Neutrophil (primary cell): ENCODE results near the gene EPHA3.

Source experiments
- H3K27ac ChIP-seq: fragments of 200-600 bp; sonication (generic); 2 replicates; pipeline ENCODE4 v1.5.1; 2016; ENCODE audit warnings: mild to moderate bottlenecking, moderate library complexity
- H3K27me3 ChIP-seq: fragments of 200-600 bp; sonication (generic); 2 replicates; pipeline ENCODE4 v1.6.0; 2016; ENCODE audit warnings: mild to moderate bottlenecking
- H3K36me3 ChIP-seq: fragments of 200-600 bp; sonication (generic); 2 replicates; pipeline ENCODE4 v1.5.1; 2017
- H3K4me1 ChIP-seq, 2 experiments: fragments of 200-600 bp in 1 of 2; sonication (generic) in 1 of 2; 1 replicate in 1 of 2; 2 replicates in 1 of 2; pipeline versions ENCODE4 v1.5.1 to v1.6.1; 2013 to 2016; ENCODE audit warnings: low read depth in 1 of 2, low read length in 1 of 2, mild to moderate bottlenecking in 1 of 2, moderate library complexity in 1 of 2; ENCODE audit not compliant: control insufficient read depth in 1 of 2, insufficient read depth in 1 of 2
- H3K4me3 ChIP-seq, 2 experiments: fragments of 200-600 bp in 1 of 2; sonication (generic) in 1 of 2; 1 replicate in 1 of 2; 2 replicates in 1 of 2; pipeline ENCODE4 v1.5.1; 2013 to 2016; ENCODE audit warnings: low read depth in 1 of 2, low read length in 1 of 2, mild to moderate bottlenecking in 1 of 2, moderate library complexity in 1 of 2
- H3K9me3 ChIP-seq: fragments of 200-600 bp; sonication (generic); 2 replicates; pipeline ENCODE4 v1.5.1; 2016
- TF ChIP-seq, protein P1 (sequence below): fragments of 200-600 bp; sonication (generic); IDR thresholded peaks from 2 replicates; pipeline ENCODE4 v1.5.1; 2016; ENCODE audit warnings: antibody characterized with exemption

The EPHA3 gene

GRCh38 chr3:89297199-89297598 is 189.8 kb downstream of the EPHA3 start:
- Histone ChIP-seq H3K36me3 (no peaks in the 10 kb centered on the region), H3K27ac (no peak overlapping the region)
- TF ChIP-seq, protein P1, sequence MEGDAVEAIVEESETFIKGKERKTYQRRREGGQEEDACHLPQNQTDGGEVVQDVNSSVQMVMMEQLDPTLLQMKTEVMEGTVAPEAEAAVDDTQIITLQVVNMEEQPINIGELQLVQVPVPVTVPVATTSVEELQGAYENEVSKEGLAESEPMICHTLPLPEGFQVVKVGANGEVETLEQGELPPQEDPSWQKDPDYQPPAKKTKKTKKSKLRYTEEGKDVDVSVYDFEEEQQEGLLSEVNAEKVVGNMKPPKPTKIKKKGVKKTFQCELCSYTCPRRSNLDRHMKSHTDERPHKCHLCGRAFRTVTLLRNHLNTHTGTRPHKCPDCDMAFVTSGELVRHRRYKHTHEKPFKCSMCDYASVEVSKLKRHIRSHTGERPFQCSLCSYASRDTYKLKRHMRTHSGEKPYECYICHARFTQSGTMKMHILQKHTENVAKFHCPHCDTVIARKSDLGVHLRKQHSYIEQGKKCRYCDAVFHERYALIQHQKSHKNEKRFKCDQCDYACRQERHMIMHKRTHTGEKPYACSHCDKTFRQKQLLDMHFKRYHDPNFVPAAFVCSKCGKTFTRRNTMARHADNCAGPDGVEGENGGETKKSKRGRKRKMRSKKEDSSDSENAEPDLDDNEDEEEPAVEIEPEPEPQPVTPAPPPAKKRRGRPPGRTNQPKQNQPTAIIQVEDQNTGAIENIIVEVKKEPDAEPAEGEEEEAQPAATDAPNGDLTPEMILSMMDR: no peak

GRCh38 chr3:89300526-89300925 is 193.1 kb downstream of the EPHA3 start:
- H3K9me3 ChIP-seq: no peaks in the 10 kb centered on the region
- H3K27me3 ChIP-seq: no peaks in the 10 kb centered on the region
- no peaks in the 10 kb centered on the region for H3K4me1 ChIP-seq
- TF ChIP-seq, protein P1: no peak
- no peak overlapping the region for H3K4me3 ChIP-seq
- H3K27ac ChIP-seq: no peak overlapping the region
- no peaks in the 10 kb centered on the region for H3K36me3 ChIP-seq

More at GRCh38 chr3:89297199-89297598, 189.8 kb downstream of the EPHA3 start:
- no peak overlapping the region for H3K4me3 ChIP-seq
- no peaks in the 10 kb centered on the region for H3K9me3 ChIP-seq
- no peaks in the 10 kb centered on the region for H3K27me3 ChIP-seq
- no peaks in the 10 kb centered on the region for H3K4me1 ChIP-seq

DNA sequence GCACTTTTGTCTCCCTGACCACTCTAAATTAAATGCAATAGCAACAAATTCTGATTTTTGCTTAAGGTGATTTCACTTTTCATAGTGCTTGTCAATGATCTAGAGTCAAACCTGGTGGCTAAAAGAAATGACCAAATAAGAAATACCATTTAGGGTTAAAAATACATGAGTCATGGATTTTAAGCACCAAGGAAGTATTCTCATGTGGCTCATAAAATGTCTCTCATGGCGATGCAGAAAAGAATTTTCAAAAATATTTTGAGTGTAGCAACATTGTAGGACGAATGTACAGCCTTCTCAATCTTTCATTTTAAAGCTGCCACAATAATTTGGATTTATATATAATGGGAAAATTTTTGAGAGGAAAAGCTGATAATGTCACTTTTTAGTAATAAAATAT is 193.6 kb downstream of the EPHA3 start:
- H3K4me1 ChIP-seq: no peaks in the 10 kb centered on the region
- H3K9me3 ChIP-seq: no peaks in the 10 kb centered on the region
- no peaks in the 10 kb centered on the region for H3K27me3 ChIP-seq
- H3K36me3 ChIP-seq: no peaks in the 10 kb centered on the region
- TF ChIP-seq, protein P1: no peak
- no peak overlapping the region for H3K4me3 ChIP-seq
- H3K27ac ChIP-seq: no peak overlapping the region

DNA sequence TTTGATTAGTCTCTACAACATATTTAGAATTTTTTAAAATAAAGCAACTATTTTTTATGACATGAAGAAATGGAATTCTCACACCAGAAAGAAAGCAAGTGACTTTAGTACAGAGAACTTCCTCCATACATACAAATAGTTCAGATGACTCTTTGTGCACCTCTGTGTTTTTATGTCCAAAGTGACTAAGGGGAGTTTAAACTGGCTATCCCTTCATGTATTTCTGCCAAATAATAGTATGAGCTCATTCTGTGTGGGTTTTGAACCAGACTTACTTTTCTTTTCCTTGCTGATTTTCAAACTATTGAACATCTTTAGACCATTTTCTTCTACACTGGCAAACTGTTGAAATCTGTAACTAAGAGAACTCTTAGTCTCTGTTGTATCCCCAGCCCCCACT is 196.3 kb downstream of the EPHA3 start:
- no peaks in the 10 kb centered on the region for H3K4me1 ChIP-seq
- H3K9me3 ChIP-seq: no peaks in the 10 kb centered on the region
- H3K4me3 ChIP-seq: no peak overlapping the region
- no peaks in the 10 kb centered on the region for H3K27me3 ChIP-seq
- no peak overlapping the region for H3K27ac ChIP-seq
- no peaks in the 10 kb centered on the region for H3K36me3 ChIP-seq
- TF ChIP-seq, protein P1: no peak

DNA sequence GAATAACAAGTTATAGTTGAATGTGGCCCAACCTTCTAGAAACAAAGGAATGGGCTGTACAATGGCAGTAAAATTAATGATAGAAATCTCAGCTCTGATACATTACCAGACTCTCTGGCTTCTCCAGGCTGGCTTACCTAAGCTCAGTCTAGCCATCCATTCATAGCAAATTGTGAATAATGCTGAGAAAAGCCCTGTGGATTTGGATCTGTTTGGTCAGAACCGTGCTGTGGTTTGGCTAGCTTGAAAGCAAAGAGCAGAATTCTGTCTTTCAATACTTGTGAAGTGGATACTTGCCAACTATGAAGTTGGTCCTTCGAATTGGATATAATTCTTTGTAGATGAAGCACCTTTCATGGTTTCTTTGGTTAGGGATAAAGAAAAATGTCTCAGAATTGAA is 199.1 kb downstream of the EPHA3 start:
- H3K9me3 ChIP-seq: no peaks in the 10 kb centered on the region
- H3K27me3 ChIP-seq: no peaks in the 10 kb centered on the region
- H3K27ac ChIP-seq: no peak overlapping the region
- H3K4me3 ChIP-seq: no peak overlapping the region
- no peaks in the 10 kb centered on the region for H3K4me1 ChIP-seq
- TF ChIP-seq, protein P1: no peak
- H3K36me3 ChIP-seq: no peaks in the 10 kb centered on the region

- Histone ChIP-seq H3K36me3 (no peaks in the 10 kb centered on the region), H3K27ac (no peak overlapping the region), H3K27me3 (no peaks in the 10 kb centered on the region), H3K4me3 (no peak overlapping the region), H3K9me3 (no peaks in the 10 kb centered on the region), H3K4me1 (no peaks in the 10 kb centered on the region)
- TF ChIP-seq, protein P1: no peak
These were observed 204.2 kb downstream of the EPHA3 start for GRCh38 chr3:89311581-89311980.
